ENCODE results near the gene DNAH11. TPM values are rescaled to one million over a fixed set of nuclear protein-coding genes. Genes with fewer than 3 reads are reported as not detected.

Gene DNAH11
- total RNA-seq, 4 donors from 2014 or later, result 0.35 to 19.0 (median 3.2) TPM

DNA sequence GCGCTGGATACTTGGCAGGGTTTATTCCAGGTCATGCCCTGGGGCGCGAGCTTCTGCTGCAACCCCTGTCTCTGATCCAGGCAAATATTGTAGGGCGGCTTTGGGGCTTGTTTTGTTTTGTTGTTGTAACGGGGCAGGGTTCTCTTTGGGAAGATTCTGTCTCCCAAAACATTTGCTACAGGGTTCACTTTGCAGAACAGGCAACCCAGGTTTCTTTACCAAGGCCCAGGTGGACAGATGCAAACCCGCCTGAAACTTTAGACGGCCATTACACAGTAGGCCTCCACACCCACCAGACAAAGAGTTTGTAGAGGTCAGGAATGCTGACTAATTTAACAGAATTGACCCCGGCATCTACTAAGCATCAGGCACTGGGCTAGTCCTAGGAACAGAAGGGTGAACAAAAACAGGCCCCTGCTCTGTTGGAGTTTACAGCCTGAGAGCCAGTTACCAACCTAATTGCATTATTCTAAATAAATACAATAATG lies 403.4 kb downstream of the DNAH11 start:
- H3K27ac ChIP-seq, result peak overlapping the region; percentile 47 to 86 (median 80)
- no peaks in the 10 kb centered on the region for H3K36me3 ChIP-seq
- peaks cover 0 to 8% (median 2%) of the 10 kb centered on the region in 4 donors for H3K4me1 ChIP-seq
- DNase-seq, result no peak
- H3K9me3 ChIP-seq, result no peaks in the 10 kb centered on the region
- no peak for TF ChIP-seq POLR2A (IDR thresholded peaks at IDR 0.05)
- TF ChIP-seq, protein P1, sequence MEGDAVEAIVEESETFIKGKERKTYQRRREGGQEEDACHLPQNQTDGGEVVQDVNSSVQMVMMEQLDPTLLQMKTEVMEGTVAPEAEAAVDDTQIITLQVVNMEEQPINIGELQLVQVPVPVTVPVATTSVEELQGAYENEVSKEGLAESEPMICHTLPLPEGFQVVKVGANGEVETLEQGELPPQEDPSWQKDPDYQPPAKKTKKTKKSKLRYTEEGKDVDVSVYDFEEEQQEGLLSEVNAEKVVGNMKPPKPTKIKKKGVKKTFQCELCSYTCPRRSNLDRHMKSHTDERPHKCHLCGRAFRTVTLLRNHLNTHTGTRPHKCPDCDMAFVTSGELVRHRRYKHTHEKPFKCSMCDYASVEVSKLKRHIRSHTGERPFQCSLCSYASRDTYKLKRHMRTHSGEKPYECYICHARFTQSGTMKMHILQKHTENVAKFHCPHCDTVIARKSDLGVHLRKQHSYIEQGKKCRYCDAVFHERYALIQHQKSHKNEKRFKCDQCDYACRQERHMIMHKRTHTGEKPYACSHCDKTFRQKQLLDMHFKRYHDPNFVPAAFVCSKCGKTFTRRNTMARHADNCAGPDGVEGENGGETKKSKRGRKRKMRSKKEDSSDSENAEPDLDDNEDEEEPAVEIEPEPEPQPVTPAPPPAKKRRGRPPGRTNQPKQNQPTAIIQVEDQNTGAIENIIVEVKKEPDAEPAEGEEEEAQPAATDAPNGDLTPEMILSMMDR (IDR thresholded peaks at IDR 0.05), result no peak
- H3K27me3 ChIP-seq, result no peaks in the 10 kb centered on the region
- H3K4me3 ChIP-seq, result peak overlapping the region; percentile 59 to 69 (median 68)

DNA sequence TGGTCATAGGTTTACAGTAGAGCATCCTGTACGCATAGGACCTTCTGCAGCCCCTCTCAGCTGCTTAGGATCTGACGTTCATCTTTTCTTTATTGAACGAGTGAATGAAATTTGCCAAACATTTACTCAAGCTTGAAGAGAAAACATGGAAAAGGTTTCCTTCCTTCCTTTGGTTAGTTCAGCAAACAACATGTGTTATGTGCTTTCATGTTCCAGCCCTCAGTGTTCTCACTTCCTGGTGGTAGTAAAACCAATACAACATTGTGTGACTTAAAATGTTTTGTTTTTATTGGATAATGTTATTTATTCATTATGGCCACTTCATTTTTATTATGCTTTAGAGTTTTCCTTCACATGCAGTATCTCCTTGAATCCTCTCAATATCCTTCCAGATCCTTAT lies 404.2 kb downstream of the DNAH11 start:
- no peak for DNase-seq
- TF ChIP-seq, protein P1 (IDR thresholded peaks at IDR 0.05), result no peak
- no peak for TF ChIP-seq POLR2A (IDR thresholded peaks at IDR 0.05)
- H3K36me3 ChIP-seq, result no peaks in the 10 kb centered on the region
- H3K27ac ChIP-seq, result peak overlapping the region in 1 of 4 donors; percentile 4
- no peaks in the 10 kb centered on the region for H3K27me3 ChIP-seq
- no peak overlapping the region for H3K4me3 ChIP-seq
- H3K4me1 ChIP-seq, result no peaks in the 10 kb centered on the region
- H3K9me3 ChIP-seq, result no peaks in the 10 kb centered on the region

DNA sequence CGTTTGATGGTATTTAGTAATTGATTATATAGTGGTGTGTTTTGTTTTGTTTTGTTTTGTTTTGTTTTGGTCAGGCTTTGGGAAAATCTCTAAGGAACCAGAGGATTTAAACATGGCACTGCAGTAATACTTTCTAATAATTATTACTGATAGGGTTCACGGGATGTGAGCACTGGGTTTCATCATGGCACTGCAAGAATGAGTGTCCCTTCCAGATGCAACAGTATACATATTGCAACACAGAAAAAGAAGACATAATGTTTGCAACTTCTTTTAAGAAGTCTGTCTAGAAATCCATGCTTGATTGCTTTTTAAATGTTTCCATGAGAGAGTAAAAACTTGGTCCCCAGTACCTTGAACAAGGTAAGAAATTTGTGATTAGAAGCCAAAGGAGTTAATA lies 405.1 kb downstream of the DNAH11 start:
- H3K4me3 ChIP-seq, result no peak overlapping the region
- H3K27ac ChIP-seq, result no peak overlapping the region
- H3K4me1 ChIP-seq, result no peaks in the 10 kb centered on the region
- H3K36me3 ChIP-seq, result no peaks in the 10 kb centered on the region
- TF ChIP-seq, protein P1 (IDR thresholded peaks at IDR 0.05), result no peak
- no peak for TF ChIP-seq POLR2A (IDR thresholded peaks at IDR 0.05)
- H3K27me3 ChIP-seq, result no peaks in the 10 kb centered on the region
- DNase-seq, result no peak
- no peaks in the 10 kb centered on the region for H3K9me3 ChIP-seq

DNA sequence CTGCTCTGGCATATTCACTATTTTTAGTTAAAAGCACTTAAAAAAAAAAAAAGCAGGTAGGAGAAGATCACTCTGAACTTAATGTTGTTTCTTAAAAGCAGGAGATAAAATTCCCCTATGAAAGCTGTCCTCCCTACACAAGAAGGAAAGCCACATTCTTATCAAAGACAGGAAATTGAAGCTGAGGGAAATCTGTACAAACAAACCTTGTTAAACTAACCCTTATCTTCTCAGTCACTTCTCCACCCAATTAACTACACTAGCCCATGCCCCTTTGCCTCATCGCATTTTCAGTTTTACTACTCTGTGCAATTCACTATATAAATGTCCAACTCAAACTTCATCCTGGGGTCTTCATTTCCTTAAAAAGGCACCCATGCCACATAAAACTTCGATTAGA lies 405.5 kb downstream of the DNAH11 start:
- TF ChIP-seq, protein P1 (IDR thresholded peaks at IDR 0.05), result no peak
- no peak for TF ChIP-seq POLR2A (IDR thresholded peaks at IDR 0.05)

DNA sequence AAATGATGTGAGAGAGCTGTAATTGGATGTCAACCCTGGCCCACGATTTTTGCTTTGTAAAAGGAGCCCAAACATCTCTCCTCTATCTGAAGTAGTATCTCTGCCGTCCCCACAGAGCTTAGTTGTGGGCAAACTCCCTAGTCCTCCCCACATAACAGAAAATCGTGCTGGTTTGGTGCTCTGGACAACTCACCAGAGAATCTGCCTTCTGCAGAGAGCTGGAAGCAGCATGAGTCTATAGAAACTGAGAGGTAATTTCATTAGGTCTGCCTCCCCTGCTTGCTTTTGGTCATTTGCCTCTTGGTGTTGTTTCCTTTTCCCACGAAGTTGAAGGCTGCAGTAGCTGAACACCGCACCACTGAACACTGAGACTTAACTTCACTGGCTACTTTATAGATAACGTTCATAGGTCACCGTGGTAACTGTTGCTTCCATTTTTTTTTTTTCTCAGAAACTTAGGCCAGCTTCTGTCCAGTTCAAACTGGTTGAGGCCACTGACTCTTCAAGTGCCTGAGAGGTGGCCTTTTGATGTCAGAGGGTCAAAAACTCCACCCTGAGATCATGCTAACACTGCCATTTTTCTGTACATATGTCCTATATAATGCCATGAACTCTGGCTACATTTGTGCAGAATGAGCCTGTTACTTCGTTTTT lies 406.2 kb downstream of the DNAH11 start:
- H3K4me1 ChIP-seq, result no peaks in the 10 kb centered on the region
- no peaks in the 10 kb centered on the region for H3K9me3 ChIP-seq
- no peaks in the 10 kb centered on the region for H3K36me3 ChIP-seq
- H3K27me3 ChIP-seq, result no peaks in the 10 kb centered on the region
- TF ChIP-seq POLR2A (IDR thresholded peaks at IDR 0.05), result no peak
- TF ChIP-seq, protein P1 (IDR thresholded peaks at IDR 0.05), result no peak
- no peak overlapping the region for H3K4me3 ChIP-seq
- DNase-seq, result no peak
- no peak overlapping the region for H3K27ac ChIP-seq

More for the DNA sequence above, 405.5 kb downstream of the DNAH11 start:
- Histone ChIP-seq H3K27me3 (no peaks in the 10 kb centered on the region), H3K4me3 (no peak overlapping the region), H3K4me1 (no peaks in the 10 kb centered on the region), H3K36me3 (no peaks in the 10 kb centered on the region), H3K27ac (no peak overlapping the region), H3K9me3 (no peaks in the 10 kb centered on the region)
- DNase-seq, result no peak

Other genes starting within 250 kb of the DNAH11 start
- 10 to 100 TPM in 1 of 4 donors, 1 to 10 TPM in 3; 4.2 to 16.5 (median 5.1) TPM for gene SP4, start 115.0 kb upstream of the DNAH11 start, total RNA-seq